WERI-Rb-1 (cell line): ENCODE measurements around the gene AZU1.
A peak's percentile ranks its signal among the peaks of the same experiment; 100 is the strongest.

ENCODE experiments used
- DNase-seq: peaks from one replicate; pipeline ENCODE4 v3.0.0-alpha.2; 2020
- H3K27ac ChIP-seq: fragments of 250-450 bp; sonication (Bioruptor Pico); 2 replicates; pipeline ENCODE4 v1.5.1; 2020; ENCODE audit warnings: mild to moderate bottlenecking, moderate library complexity
- H3K27me3 ChIP-seq: fragments of 250-450 bp; sonication (Bioruptor Pico); 2 replicates; pipeline ENCODE4 v1.5.1; 2021; ENCODE audit warnings: mild to moderate bottlenecking, low read depth, moderate library complexity; ENCODE audit not compliant: insufficient read depth, severe bottlenecking
- H3K36me3 ChIP-seq: fragments of 250-450 bp; sonication (Bioruptor Pico); 2 replicates; pipeline ENCODE4 v1.5.1; 2020; ENCODE audit warnings: mild to moderate bottlenecking, moderate library complexity
- H3K4me3 ChIP-seq: 2 replicates; pipeline ENCODE4 v1.5.1; 2011; ENCODE audit warnings: low read depth, mild to moderate bottlenecking, control low read depth, low read length
- H3K9me3 ChIP-seq: fragments of 250-450 bp; sonication (Bioruptor Pico); 2 replicates; pipeline ENCODE4 v1.5.1; 2021; ENCODE audit warnings: mild to moderate bottlenecking, moderate library complexity; ENCODE audit not compliant: severe bottlenecking
- CTCF ChIP-seq: IDR thresholded peaks from 2 replicates; pipeline ENCODE4 v1.5.1; 2011; ENCODE audit warnings: low read depth, mild to moderate bottlenecking, control low read depth, inconsistent platforms, low read length

The AZU1 gene

GRCh38 chr19:782878-783668, 44.6 kb upstream of the AZU1 start:
- Histone ChIP-seq H3K9me3 (peaks cover 2% of the 10 kb centered on the region), H3K27ac (no peak overlapping the region), H3K27me3 (no peaks in the 10 kb centered on the region), H3K36me3 (no peaks in the 10 kb centered on the region), H3K4me3 (no peak overlapping the region)
- DNase-seq, result no peak
- TF ChIP-seq CTCF, result no peak

GRCh38 chr19:784541-784940, 43.1 kb upstream of the AZU1 start:
- no peak overlapping the region for H3K27ac ChIP-seq
- TF ChIP-seq CTCF, result no peak
- H3K27me3 ChIP-seq, result no peaks in the 10 kb centered on the region
- no peak overlapping the region for H3K4me3 ChIP-seq
- no peaks in the 10 kb centered on the region for H3K9me3 ChIP-seq
- DNase-seq, result no peak
- no peaks in the 10 kb centered on the region for H3K36me3 ChIP-seq

- no peak overlapping the region for H3K4me3 ChIP-seq
- no peaks in the 10 kb centered on the region for H3K27me3 ChIP-seq
- no peak for DNase-seq
- H3K36me3 ChIP-seq, result no peaks in the 10 kb centered on the region
- H3K27ac ChIP-seq, result peak overlapping the region; percentile 87
- no peak for TF ChIP-seq CTCF
- H3K9me3 ChIP-seq, result no peaks in the 10 kb centered on the region
These were observed 40.1 kb upstream of the AZU1 start for GRCh38 chr19:787536-787935.

GRCh38 chr19:788686-788982, 39.0 kb upstream of the AZU1 start:
- H3K36me3 ChIP-seq, result no peaks in the 10 kb centered on the region
- no peak for DNase-seq
- TF ChIP-seq CTCF, result no peak
- peak overlapping the region; percentile 87 for H3K27ac ChIP-seq
- no peaks in the 10 kb centered on the region for H3K9me3 ChIP-seq
- no peaks in the 10 kb centered on the region for H3K27me3 ChIP-seq
- H3K4me3 ChIP-seq, result peak overlapping the region; percentile 0; the same call in 1 of the 2 replicates

GRCh38 chr19:788983-789700, 38.5 kb upstream of the AZU1 start:
- H3K36me3 ChIP-seq, result no peaks in the 10 kb centered on the region
- DNase-seq, result peak; percentile 83
- H3K9me3 ChIP-seq, result no peaks in the 10 kb centered on the region
- no peak for TF ChIP-seq CTCF
- no peaks in the 10 kb centered on the region for H3K27me3 ChIP-seq
- H3K4me3 ChIP-seq, result peak overlapping the region; percentile 0
- peak overlapping the region; percentile 87 for H3K27ac ChIP-seq
